ENCODE results near the gene CBL. TPM values are rescaled to one million over a fixed set of nuclear protein-coding genes. Genes with fewer than 3 reads are reported as not detected.
"Not testable (repeated sequence)": the region's sequence is repeated elsewhere in the genome, so short reads cannot be mapped to it uniquely, and the experiment has no call there.

Gene CBL
- total RNA-seq = 10 to 100 TPM; 36.1 to 41.9 TPM
- total RNA-seq = 103 to 116 reads per million in 2 donors

DNA sequence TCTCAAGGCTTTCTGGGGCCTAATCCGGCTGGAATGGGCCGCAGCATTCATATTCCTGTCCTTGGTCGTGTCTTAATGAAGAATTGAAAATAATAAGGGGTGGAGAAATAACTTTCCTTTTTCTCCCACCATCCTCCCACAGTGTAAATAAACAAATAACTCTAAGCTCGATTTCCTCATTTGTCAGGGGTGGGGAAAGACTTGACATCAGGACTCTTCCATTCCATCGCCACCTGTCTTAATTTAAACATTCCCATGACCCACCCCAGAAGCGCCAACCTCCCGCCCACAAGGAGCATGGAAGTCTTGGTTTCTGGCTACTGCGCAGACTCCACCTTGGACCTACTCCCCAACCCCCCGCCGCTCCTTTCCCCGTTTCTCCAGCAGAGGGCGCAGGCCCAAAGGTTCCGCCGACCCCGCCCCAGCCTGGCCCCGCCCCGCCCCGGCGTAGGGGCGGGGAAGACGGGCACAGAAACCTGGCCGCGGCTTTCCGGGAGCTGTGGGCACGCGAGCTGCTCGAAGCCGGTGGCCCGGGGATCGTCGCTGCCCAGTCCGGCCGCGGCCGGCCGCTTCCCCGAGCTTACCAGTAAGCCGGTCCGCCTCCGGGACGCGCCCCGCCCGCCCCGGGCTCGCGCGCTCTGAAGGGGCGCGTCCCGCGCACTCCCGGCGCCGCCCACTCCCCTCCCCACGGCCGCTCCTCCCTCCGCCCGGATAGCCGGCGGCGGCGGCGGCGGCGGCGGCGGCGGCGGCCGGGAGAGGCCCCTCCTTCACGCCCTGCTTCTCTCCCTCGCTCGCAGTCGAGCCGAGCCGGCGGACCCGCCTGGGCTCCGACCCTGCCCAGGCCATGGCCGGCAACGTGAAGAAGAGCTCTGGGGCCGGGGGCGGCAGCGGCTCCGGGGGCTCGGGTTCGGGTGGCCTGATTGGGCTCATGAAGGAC lies at the start of gene CBL:
CBL (plus strand) TSS at position 766 of the 937 bp plus-strand sequence; CDS start at position 845, 79 bp downstream.
- peak within 1 kb of the TSS; percentile 95 for H3K27ac Mint-ChIP-seq
- peaks cover 3% of the 10 kb centered on the region for H3K36me3 Mint-ChIP-seq (ENCODE audit: low read depth)
- peak; percentile 90 for ATAC-seq
- H3K4me1 Mint-ChIP-seq = peaks cover 21% of the 10 kb centered on the region
- H3K4me3 Mint-ChIP-seq = peak within 1 kb of the TSS; percentile 100
- no peaks in the 10 kb centered on the region for H3K27me3 Mint-ChIP-seq
- no peaks in the 10 kb centered on the region for H3K9me3 ChIP-seq (ENCODE audit: control insufficient read depth, low read length, poor library complexity, severe bottlenecking)
- DNase-seq = peak; percentile 93 to 95 (median 95)

- H3K4me1 Mint-ChIP-seq = peaks cover 7% of the 10 kb centered on the region
- H3K36me3 Mint-ChIP-seq (ENCODE audit: low read depth) = peaks cover 5% of the 10 kb centered on the region
- H3K9me3 ChIP-seq (ENCODE audit: control insufficient read depth, low read length, poor library complexity, severe bottlenecking) = no peaks in the 10 kb centered on the region
- DNase-seq (no peak), ATAC-seq (no peak)
- no peak overlapping the region for H3K4me3 Mint-ChIP-seq
- peaks cover 36% of the 10 kb centered on the region for H3K27me3 Mint-ChIP-seq
- no peak overlapping the region for H3K27ac Mint-ChIP-seq
Measured at GRCh38 chr11:119156496-119156895, 49.6 kb upstream of the CBL start.

DNA sequence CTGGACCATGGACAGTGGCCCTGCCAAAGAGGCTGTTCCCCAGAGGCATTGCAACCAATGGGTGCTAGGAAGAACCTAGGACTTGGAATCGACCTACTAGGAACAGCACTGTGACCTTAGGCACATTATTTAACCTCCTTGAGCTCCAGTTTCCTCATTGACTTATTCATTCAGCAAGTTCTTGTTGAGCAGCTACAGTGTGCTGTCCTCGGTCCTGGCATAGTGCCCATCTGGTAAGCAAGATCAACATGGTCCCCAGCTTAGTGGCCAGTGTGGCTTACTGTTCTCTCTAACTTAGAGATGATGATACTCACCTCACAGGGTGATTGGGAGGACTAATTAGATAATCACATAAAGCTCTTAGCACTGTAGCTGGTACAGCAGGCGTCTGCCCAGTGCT lies 49.1 kb upstream of the CBL start:
- Mint-ChIP-seq H3K27me3 (peaks cover 36% of the 10 kb centered on the region), H3K4me3 (no peak overlapping the region), H3K4me1 (peaks cover 7% of the 10 kb centered on the region), H3K27ac (no peak overlapping the region), H3K36me3 (ENCODE audit: low read depth) (peaks cover 5% of the 10 kb centered on the region)
- ATAC-seq (no peak), DNase-seq (no peak)
- no peaks in the 10 kb centered on the region for H3K9me3 ChIP-seq (ENCODE audit: control insufficient read depth, low read length, poor library complexity, severe bottlenecking)

GRCh38 chr11:119158467-119158866 lies 47.7 kb upstream of the CBL start:
- Mint-ChIP-seq H3K4me3 (no peak overlapping the region), H3K36me3 (ENCODE audit: low read depth) (peaks cover 5% of the 10 kb centered on the region), H3K4me1 (peaks cover 7% of the 10 kb centered on the region), H3K27ac (peak overlapping the region; percentile 10), H3K27me3 (peaks cover 29% of the 10 kb centered on the region)
- no peak for ATAC-seq
- no peaks in the 10 kb centered on the region for H3K9me3 ChIP-seq (ENCODE audit: control insufficient read depth, low read length, poor library complexity, severe bottlenecking)
- no peak for DNase-seq

- ATAC-seq = no peak
- Mint-ChIP-seq H3K4me1 (peaks cover 7% of the 10 kb centered on the region), H3K4me3 (no peak overlapping the region), H3K27ac (no peak overlapping the region), H3K36me3 (ENCODE audit: low read depth) (peaks cover 5% of the 10 kb centered on the region), H3K27me3 (peaks cover 18% of the 10 kb centered on the region)
- DNase-seq = no peak
- H3K9me3 ChIP-seq (ENCODE audit: control insufficient read depth, low read length, poor library complexity, severe bottlenecking) = no peaks in the 10 kb centered on the region
Measured at GRCh38 chr11:119160151-119160550, 46.0 kb upstream of the CBL start.

GRCh38 chr11:119161871-119162270 lies 44.3 kb upstream of the CBL start:
- ATAC-seq (no peak), DNase-seq (no peak)
- no peak overlapping the region for H3K27ac Mint-ChIP-seq
- H3K27me3 Mint-ChIP-seq = peaks cover under 1% of the 10 kb centered on the region
- no peaks in the 10 kb centered on the region for H3K9me3 ChIP-seq (ENCODE audit: control insufficient read depth, low read length, poor library complexity, severe bottlenecking)
- H3K36me3 Mint-ChIP-seq (ENCODE audit: low read depth) = no peaks in the 10 kb centered on the region
- H3K4me3 Mint-ChIP-seq = no peak overlapping the region
- peaks cover 3% of the 10 kb centered on the region for H3K4me1 Mint-ChIP-seq

- Mint-ChIP-seq H3K4me1 (peaks cover 14% of the 10 kb centered on the region), H3K27me3 (no peaks in the 10 kb centered on the region), H3K27ac (no peak overlapping the region), H3K4me3 (no peak overlapping the region), H3K36me3 (ENCODE audit: low read depth) (no peaks in the 10 kb centered on the region)
- no peak for DNase-seq
- no peaks in the 10 kb centered on the region for H3K9me3 ChIP-seq (ENCODE audit: control insufficient read depth, low read length, poor library complexity, severe bottlenecking)
- ATAC-seq = no peak
Measured at GRCh38 chr11:119166368-119167076, 39.6 kb upstream of the CBL start.

DNA sequence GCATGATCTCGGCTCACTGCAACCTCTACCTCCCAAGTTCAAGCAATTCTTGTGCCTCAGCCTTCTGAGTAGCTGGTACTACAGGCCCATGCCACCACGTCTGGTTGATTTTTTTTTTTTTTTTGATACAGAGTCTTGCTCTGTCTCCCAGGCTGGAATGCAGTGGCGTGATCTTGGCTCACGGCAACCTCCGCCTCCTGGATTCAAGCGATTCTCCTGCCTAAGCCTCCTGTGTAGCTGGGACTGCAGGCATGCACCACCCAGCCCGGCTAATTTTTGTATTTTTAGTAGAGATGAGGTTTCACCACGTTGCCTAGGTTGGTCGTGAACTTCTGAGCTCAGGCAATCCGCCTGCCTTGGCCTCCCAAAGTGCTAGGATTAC lies 39.1 kb upstream of the CBL start:
- H3K4me3 Mint-ChIP-seq, H3K27ac Mint-ChIP-seq: not testable (repeated sequence)

GRCh38 chr11:119167933-119168332 lies 38.2 kb upstream of the CBL start:
- no peaks in the 10 kb centered on the region for H3K27me3 Mint-ChIP-seq
- no peak overlapping the region for H3K27ac Mint-ChIP-seq
- DNase-seq = no peak
- H3K36me3 Mint-ChIP-seq (ENCODE audit: low read depth) = no peaks in the 10 kb centered on the region
- ATAC-seq = no peak
- no peaks in the 10 kb centered on the region for H3K9me3 ChIP-seq (ENCODE audit: control insufficient read depth, low read length, poor library complexity, severe bottlenecking)
- peaks cover 14% of the 10 kb centered on the region for H3K4me1 Mint-ChIP-seq
- peak overlapping the region; percentile 49 for H3K4me3 Mint-ChIP-seq

More for the DNA sequence above, 39.1 kb upstream of the CBL start:
- not testable (repeated sequence) for H3K9me3 ChIP-seq (ENCODE audit: control insufficient read depth, low read length, poor library complexity, severe bottlenecking); DNase-seq; ATAC-seq; H3K27me3 Mint-ChIP-seq; H3K36me3 Mint-ChIP-seq (ENCODE audit: low read depth)
- peaks cover 14% of the 10 kb centered on the region for H3K4me1 Mint-ChIP-seq

DNA sequence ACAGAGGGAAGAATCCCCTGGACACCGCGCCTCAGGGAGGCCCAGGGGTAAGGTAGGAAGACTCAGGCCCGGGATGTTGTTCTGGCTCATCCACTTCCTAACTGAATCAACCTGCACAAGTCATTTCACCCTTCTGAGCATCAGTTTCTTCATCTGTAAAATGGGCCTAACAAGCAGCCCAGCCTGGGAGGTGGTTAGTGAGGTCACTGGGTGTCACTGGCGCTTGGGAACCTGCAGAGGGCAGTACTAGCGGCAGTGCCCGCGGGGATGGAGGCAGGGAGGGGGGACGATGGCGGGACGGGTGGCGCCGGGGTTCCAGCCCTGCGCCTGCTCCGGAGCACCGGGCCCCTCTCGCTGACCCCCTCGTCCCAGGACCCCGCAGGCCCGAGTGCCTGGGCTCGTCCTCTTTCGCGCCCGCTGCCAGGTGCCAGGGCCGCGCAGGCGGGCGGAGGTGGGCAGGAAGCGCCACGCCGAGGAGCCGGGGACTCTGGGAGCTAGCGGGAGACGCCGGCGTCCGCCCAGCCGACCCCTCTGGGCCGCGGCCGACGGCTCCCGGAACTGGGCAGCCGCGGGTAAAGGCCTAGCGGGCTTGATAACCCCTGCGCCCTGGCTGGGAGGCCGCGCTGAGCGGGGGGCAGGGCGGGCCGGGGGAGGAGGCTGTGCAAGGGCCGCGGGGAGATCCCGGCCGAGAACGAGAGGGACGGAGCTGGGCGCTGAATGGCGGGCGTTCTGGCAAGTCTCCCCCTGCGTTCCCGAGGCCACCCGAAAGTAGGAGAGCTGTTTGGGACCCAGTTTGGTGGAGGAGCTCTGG lies 37.5 kb upstream of the CBL start, which contains the start of gene NLRX1:
NLRX1 (plus strand) TSS at position 255 of the 811 bp plus-strand sequence. CDS start 2,679 bp downstream, outside the sequence.
- Mint-ChIP-seq H3K4me1 (peaks cover 14% of the 10 kb centered on the region), H3K27me3 (no peaks in the 10 kb centered on the region), H3K27ac (peak within 1 kb of the TSS; percentile 78), H3K4me3 (peak within 1 kb of the TSS; percentile 90), H3K36me3 (ENCODE audit: low read depth) (no peaks in the 10 kb centered on the region)
- H3K9me3 ChIP-seq (ENCODE audit: control insufficient read depth, low read length, poor library complexity, severe bottlenecking) = no peaks in the 10 kb centered on the region
- ATAC-seq = peak; percentile 98
- peak; percentile 70 to 75 (median 71) for DNase-seq

- Mint-ChIP-seq H3K36me3 (ENCODE audit: low read depth) (no peaks in the 10 kb centered on the region), H3K4me3 (peak overlapping the region; percentile 90), H3K4me1 (peaks cover 14% of the 10 kb centered on the region), H3K27me3 (no peaks in the 10 kb centered on the region), H3K27ac (peak overlapping the region; percentile 78)
- no peaks in the 10 kb centered on the region for H3K9me3 ChIP-seq (ENCODE audit: control insufficient read depth, low read length, poor library complexity, severe bottlenecking)
- DNase-seq (no peak), ATAC-seq (peak; percentile 31)
Measured at GRCh38 chr11:119169282-119169719, 36.8 kb upstream of the CBL start.

DNA sequence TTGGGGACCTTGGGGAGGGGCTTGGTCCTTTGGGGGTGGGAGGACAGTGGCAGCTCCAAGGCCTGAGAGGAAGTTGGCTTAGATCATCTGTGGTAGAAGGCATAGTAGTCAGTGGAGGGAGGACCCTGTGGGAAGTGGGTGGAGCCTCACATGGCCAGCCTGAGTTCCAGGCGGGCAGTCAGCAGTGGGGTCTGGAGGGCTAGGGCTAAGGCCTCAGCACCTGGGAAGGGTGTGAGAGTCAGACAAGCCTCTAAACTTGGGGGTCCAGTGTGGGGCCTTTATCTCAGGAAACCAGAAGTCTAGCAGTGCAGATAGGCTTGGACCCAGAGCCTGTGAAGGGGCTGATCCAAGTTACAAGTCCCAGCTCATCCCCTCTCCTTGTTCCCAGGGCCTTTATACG lies 33.6 kb upstream of the CBL start:
- Mint-ChIP-seq H3K4me3 (no peak overlapping the region), H3K36me3 (ENCODE audit: low read depth) (no peaks in the 10 kb centered on the region), H3K27me3 (no peaks in the 10 kb centered on the region), H3K27ac (no peak overlapping the region), H3K4me1 (peaks cover 14% of the 10 kb centered on the region)
- no peak for ATAC-seq
- no peak for DNase-seq
- H3K9me3 ChIP-seq (ENCODE audit: control insufficient read depth, low read length, poor library complexity, severe bottlenecking) = no peaks in the 10 kb centered on the region
